NCI-H1105 treated with DMSO at 0.1 percent for 48 hours (cell line): ENCODE data around the gene MOV10.

Source experiments
- DNase-seq: peaks from one replicate; lab custom pipeline; 2025; lab: John Stamatoyannopoulos, UW

MOV10 gene

GRCh38 chr1:112700290-112701226 is 26.1 kb downstream of the MOV10 start:
- DNase-seq = peak; percentile 56

DNA sequence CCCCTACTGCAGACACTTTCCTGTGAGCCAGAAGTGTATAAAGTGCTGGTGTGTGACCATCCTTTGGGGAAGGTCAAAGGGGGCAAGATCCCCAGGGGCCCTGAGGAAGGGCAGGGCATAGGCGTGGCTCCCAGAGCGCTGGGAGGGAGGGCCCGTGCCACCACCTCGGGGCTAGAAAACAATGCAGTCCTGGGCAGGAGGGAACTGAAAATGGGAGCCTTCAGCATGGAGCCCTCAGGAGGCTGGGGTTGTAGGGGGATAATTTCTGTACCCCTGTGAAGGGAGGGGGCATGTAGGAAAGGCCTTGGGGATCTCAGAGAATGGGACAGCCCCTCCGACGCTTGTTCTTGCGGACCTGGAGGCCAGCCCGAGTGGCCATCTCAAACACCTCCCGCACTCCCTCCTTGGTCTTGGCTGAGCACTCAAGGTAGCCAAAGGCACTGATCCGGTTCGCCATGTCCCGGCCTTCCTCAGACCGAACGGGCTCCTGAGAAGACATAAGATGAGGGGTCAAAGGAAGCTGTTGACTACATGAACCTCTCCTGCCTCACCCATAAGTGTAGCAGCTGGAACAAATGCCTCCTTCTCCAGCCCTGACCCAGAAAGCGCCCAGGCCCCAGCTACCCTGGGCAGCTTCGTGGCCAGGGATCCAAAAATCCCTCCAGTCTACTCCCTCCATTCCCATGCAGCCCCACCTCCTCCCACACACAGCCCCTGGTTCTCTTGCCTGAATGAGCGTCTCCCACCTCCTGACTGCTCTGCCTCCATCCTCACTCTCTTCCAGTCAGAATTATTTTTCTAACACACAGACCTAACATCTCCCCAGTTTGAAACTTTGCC is 27.0 kb downstream of the MOV10 start:
- DNase-seq = no peak

DNA sequence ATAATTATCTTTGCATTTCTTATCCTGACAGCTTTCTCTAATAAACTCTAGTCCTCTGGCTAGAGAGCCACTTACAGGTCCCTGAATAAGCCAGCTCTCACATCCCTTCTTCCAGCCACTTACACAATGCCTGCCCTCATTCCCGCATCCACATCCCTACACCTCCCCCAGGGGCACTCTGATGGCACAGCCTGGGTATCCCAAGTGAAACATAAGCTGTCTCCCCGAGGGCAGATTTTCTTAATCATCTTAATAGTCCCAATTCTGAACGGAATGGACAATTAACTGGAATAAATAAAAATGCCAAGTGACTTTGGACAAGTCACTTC is 27.6 kb downstream of the MOV10 start:
- no peak for DNase-seq

- DNase-seq = no peak
Measured at GRCh38 chr1:112702420-112703261, 28.2 kb downstream of the MOV10 start.

GRCh38 chr1:112703706-112704105 is 29.2 kb downstream of the MOV10 start:
- no peak for DNase-seq

DNA sequence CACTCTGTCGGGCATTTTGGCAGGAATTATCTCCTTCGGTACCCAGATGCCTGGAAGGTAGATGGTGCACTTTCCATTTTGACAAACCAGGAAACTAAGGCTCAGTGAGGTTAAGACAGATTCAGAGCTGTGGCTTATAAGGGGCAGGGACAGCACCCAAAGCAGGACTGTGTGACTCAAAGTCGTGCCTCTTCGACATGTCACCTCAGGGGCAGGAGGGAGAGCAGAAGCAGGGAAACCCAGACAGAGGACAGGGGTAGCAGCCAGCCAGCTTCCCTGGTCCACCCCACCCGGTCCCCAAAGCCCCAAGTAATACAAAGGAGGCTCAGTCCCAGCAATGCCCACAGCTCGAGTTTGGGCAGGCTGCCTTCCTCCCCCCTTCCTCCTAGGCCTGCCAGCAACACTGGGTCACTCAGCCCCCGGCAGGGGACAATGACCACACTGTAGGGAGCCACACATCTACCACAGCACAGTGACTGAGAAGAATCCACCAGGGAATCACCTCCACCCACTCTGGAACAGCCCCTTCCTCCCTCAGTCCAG is 30.0 kb downstream of the MOV10 start:
- no peak for DNase-seq

GRCh38 chr1:112704934-112705627 is 30.6 kb downstream of the MOV10 start:
- peak; percentile 75 for DNase-seq

GRCh38 chr1:112706505-112707220 is 32.2 kb downstream of the MOV10 start, which contains the start of gene RHOC:
RHOC (minus strand) TSS chr1:112707127; CDS start chr1:112703799, 3,328 bp downstream.
- peak; percentile 73 for DNase-seq

GRCh38 chr1:112707221-112708001 is 33.0 kb downstream of the MOV10 start:
- peak; percentile 84 for DNase-seq

DNA sequence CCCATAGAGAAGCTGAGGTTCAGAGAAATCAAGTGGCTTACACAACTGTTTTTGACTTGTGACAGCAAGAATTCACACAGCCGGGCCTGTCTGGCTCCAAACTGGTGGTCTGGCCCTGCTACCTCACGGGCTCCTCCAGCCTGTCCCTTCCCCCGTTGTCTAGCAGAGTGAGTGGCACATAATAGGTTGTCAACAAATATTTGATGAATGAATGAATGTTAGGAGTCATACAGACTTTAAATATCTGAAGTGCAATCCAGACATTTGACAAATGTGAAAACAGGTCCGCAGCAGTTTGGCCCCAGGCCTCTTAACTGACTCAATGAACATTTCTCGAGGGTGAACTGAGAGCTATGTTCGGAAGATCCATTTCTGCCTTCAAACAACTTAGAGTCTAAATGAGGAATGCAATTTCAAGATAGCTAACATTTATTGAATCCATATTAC is 33.6 kb downstream of the MOV10 start:
- no peak for DNase-seq

- DNase-seq = no peak
Measured at GRCh38 chr1:112708489-112708888, 34.0 kb downstream of the MOV10 start.

DNA sequence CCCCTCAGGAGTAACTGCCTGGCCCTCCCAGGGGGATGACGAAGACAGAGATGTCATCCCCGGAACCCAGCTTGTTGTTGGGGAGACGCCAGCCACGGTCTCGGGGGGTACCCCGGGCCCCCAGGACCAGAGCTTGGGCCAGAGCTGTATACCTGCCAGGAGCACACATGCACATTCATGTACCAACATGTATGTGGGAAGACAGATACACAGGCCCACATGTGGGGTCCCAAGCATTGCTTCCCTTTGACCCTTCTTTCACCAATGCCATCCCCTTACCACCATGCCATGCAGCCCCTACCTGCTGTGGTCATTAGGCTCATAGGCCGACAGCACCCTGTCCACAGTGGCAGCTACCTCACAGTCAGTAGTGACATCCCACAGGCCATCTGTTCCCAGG is 35.7 kb downstream of the MOV10 start:
- DNase-seq = no peak

DNA sequence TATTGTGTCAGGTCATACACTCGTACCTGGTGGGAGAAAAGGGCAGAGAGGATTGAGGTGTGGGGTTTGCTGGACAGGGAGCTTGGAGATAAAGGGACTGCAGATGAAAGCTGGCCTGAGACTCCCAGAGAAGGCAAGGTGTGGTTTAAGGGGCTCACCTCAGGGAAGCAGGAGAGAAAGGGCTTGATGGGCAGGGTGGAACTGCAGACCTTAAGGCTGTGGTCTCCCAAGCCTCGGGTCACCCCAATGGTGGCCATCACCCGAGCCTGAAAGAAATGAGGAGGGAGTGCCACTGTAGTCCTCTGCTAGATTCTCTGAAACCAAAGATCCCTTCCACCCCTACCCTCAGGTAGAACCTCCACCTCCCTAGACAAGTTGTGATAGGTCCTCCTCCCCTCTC is 36.1 kb downstream of the MOV10 start:
- DNase-seq = no peak

GRCh38 chr1:112711041-112711440 is 36.6 kb downstream of the MOV10 start:
- DNase-seq = no peak

DNA sequence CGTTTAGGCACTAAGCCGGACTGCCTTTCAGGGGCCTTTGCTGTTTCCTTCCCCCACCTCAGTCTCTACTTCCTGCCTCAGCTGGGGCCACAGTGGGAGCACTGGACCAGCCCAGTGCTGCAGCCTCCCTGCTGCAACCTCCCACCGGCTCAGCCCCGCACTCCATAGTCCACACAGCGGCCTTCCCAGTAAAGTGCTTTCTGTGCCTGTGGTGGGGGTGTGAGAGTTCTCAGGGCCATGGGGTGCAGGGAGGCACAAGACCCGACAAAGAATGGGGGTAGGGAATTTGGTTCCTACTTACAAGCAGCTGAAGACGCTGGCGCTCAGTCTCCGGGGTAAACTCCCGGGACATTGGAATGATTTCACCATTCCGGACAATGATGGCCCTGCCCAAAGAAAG is 37.2 kb downstream of the MOV10 start:
- DNase-seq = no peak

DNA sequence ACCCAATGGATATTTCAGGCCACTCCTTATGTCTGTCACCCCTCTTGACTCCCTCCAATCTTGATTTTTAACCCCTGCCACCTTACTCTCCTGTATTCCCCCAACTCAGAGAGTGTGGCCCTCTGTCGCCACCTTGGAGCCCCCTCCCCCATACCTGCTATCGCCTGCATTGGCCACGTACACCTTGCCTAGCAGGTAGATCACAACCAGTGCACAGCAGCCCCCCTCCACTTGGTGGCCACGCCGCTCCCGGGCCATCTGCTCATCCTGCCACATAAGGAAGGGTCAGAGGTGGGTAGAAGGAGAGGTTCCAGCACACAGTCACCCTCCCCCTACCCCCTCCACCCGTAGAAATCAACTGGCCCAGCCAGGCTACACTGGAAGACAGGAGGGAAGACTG is 37.7 kb downstream of the MOV10 start:
- no peak for DNase-seq

- DNase-seq = no peak
Measured at GRCh38 chr1:112712701-112713128, 38.3 kb downstream of the MOV10 start.

GRCh38 chr1:112713466-112714312 is 39.2 kb downstream of the MOV10 start:
- DNase-seq = no peak
